ENCODE results near the gene ULK2.

Gene ULK2

DNA sequence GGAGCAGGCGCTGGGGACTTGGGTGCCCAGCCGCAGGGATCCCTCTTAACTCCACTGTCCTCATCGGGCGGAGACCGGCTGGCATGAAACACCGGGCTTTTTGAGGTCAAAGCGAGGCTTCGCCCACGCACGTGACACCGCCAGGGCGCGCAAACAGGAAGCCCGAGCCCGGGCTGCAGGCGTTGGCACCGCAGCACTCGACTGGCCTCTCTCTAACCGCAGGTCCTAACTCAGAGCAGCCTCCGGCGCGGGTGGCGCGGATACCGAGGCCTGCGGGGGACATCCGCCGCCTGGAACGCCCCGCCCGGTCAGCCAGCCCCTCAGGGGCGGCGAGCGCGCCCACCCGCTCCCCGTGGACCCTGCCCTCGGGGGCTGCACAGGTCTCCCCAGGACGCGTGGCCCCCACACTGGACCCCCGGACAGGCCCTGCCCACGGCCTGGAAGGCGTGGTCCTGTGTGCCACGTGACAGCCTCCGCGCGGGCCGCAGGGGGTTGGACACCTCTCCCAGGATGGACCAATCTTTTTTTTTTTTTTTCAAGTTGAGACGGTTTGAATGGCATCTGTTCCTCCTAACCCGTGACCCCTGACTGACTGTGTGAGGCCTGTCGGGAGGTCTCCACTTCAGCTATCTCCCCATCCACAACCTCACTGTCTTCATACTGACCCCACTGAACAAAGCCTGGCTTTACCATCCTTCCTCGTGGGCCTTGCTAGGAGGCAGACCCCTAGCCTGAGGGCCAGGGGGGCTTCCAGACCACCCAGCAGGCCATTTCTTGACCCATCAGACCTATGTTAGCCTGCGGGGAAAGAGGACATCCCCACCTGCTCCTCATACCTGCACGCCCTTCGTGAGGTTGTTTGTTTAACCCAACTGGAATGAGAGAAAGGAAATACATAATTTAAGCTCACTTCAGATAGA lies 143.0 kb downstream of the ULK2 start:
- DNase-seq = no peak

DNA sequence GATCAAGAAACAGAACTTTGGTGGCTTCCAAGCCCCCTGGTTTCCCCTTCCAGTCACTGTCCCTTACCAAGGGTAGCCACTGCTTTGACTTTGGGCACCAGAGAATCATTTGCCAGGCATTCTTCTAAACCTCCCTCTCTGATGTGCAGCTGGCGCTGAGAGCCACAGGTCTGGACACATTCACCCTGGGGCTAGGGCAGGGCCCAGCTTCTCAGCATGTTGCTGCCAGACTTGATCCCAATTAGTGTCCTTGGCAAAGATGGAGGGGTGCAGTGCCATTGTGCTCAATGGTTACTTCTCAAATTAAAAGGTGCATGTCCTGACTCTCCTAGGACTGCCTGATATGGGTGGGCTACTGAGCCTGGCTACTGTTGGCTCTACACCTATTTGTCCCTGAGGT lies 143.8 kb downstream of the ULK2 start:
- no peak for DNase-seq
